ENCODE results near the gene MRPL38.

DNA sequence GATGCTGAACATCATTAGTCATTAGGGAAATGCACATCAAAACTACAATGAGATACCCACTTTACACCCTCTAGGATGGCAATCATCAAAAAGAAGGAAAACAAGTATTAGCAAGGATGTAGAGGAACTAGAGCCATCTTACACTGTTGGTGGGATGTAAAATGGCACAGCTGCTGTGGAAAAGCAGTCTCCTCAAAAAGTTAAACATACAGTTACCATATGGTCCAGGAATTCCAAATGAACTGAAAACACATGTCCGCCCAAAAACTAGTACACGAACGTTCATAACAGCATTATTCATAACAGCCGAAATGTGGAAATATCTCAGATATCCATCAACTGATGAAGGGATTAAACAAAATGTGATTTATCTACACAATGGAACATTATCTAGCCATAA is 29.1 kb upstream of the MRPL38 start:
- TF ChIP-seq, protein P1, sequence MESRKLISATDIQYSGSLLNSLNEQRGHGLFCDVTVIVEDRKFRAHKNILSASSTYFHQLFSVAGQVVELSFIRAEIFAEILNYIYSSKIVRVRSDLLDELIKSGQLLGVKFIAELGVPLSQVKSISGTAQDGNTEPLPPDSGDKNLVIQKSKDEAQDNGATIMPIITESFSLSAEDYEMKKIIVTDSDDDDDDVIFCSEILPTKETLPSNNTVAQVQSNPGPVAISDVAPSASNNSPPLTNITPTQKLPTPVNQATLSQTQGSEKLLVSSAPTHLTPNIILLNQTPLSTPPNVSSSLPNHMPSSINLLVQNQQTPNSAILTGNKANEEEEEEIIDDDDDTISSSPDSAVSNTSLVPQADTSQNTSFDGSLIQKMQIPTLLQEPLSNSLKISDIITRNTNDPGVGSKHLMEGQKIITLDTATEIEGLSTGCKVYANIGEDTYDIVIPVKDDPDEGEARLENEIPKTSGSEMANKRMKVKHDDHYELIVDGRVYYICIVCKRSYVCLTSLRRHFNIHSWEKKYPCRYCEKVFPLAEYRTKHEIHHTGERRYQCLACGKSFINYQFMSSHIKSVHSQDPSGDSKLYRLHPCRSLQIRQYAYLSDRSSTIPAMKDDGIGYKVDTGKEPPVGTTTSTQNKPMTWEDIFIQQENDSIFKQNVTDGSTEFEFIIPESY (IDR thresholded peaks at IDR 0.05) = no peak
- TF ChIP-seq YY1 (IDR thresholded peaks at IDR 0.05) = no peak
- no peak for TF ChIP-seq SP1 (IDR thresholded peaks at IDR 0.05)
- TF ChIP-seq, protein P2, sequence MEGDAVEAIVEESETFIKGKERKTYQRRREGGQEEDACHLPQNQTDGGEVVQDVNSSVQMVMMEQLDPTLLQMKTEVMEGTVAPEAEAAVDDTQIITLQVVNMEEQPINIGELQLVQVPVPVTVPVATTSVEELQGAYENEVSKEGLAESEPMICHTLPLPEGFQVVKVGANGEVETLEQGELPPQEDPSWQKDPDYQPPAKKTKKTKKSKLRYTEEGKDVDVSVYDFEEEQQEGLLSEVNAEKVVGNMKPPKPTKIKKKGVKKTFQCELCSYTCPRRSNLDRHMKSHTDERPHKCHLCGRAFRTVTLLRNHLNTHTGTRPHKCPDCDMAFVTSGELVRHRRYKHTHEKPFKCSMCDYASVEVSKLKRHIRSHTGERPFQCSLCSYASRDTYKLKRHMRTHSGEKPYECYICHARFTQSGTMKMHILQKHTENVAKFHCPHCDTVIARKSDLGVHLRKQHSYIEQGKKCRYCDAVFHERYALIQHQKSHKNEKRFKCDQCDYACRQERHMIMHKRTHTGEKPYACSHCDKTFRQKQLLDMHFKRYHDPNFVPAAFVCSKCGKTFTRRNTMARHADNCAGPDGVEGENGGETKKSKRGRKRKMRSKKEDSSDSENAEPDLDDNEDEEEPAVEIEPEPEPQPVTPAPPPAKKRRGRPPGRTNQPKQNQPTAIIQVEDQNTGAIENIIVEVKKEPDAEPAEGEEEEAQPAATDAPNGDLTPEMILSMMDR (IDR thresholded peaks at IDR 0.05; ENCODE audit: low read depth, low read length, missing input control) = no peak
- no peak for TF ChIP-seq GABPA (IDR thresholded peaks at IDR 0.05 in 1 of 2, conservative IDR thresholded peaks at IDR 0.05 in 1 of 2)
- no peak for TF ChIP-seq EGR1 (IDR thresholded peaks at IDR 0.05; ENCODE audit: low read depth in 2 of 2)
- TF ChIP-seq RAD21 (IDR thresholded peaks at IDR 0.05) = no peak
